Heart right ventricle (tissue), 16 donors: ENCODE data around the gene HIVEP2. TPM values are rescaled to one million over a fixed set of nuclear protein-coding genes. Genes with fewer than 3 reads are reported as not detected.

Experiments
- ATAC-seq, 8 donors: fragments of 200-7000 bp; cut with Tn5 transposase; one replicate each; pipeline ENCODE4 v1.9.1; 2020; ENCODE audit warnings: mild to moderate bottlenecking in 8 of 8, moderate library complexity in 8 of 8, moderate number of reproducible peaks in 1 of 8
- DNase-seq, 2 donors: peaks; one replicate each; pipeline ENCODE4 v3.0.0-alpha.2; 2020
- H3K27ac ChIP-seq, 10 donors: fragments of 200-600 bp; sonication (generic) in 2 of 10; one replicate each; pipeline versions ENCODE4 v1.5.0 to v1.8.0; 2020 to 2022; ENCODE audit warnings: mild to moderate bottlenecking in 3 of 10
- H3K27me3 ChIP-seq, 7 donors: fragments of 200-600 bp; one replicate each; pipeline ENCODE4 v1.8.0; 2021 to 2022; ENCODE audit warnings: mild to moderate bottlenecking in 2 of 7
- H3K36me3 ChIP-seq, 9 donors: fragments of 200-600 bp; sonication (generic) in 1 of 9; one replicate each; pipeline versions ENCODE4 v1.5.0 to v1.8.0; 2020 to 2022; ENCODE audit warnings: mild to moderate bottlenecking in 2 of 9
- H3K4me1 ChIP-seq, 9 donors: fragments of 200-600 bp; sonication (generic) in 1 of 9; one replicate each; pipeline versions ENCODE4 v1.5.0 to v1.8.0; 2020 to 2022; ENCODE audit warnings: mild to moderate bottlenecking in 4 of 9
- H3K4me3 ChIP-seq, 10 donors: fragments of 200-600 bp; sonication (generic) in 2 of 10; one replicate each; pipeline versions ENCODE4 v1.5.0 to v1.8.0; 2020 to 2022; ENCODE audit warnings: mild to moderate bottlenecking in 7 of 10, moderate library complexity in 2 of 10
- H3K9me3 ChIP-seq, 11 donors: fragments of 200-600 bp in 10 of 11; sonication (generic) in 2 of 11; one replicate each; pipeline versions ENCODE4 v1.5.0 to v1.8.0; 2013 to 2022; ENCODE audit warnings: mild to moderate bottlenecking in 2 of 11, control low read depth in 1 of 11, moderate library complexity in 1 of 11
- WGBS, 2 donors: extraction: QIAGEN DNeasy Blood & Tissue Kit; methylation state at CpG; one replicate each; pipeline ENCODE4 v1.1.7; 2013; ENCODE audit warnings: inconsistent platforms in 1 of 2; 5-methylcytosine and 5-hydroxymethylcytosine counted together
- intact Hi-C, 10 donors: fragments of 100-400 bp; cut with DNase I; formaldehyde crosslinking; loops; one replicate each; pipeline versions ENCODE4 v1.11.1 to v1.14.2; 2022
- polyA plus RNA-seq, 2 donors: library from polyadenylated mRNA; stranded (reverse); fragments of 200-250 nt; gene quantifications; one replicate each; pipeline ENCODE4 v1.2.3, GENCODE V29; 2013
- total RNA-seq, 10 donors: library from RNA; stranded (reverse); fragmentation: NEBNext Ultra II Directional in 3 of 10; extraction: Animal tissue kit (Norgen Biotek cat#: 25700) in 3 of 10; gene quantifications; one replicate each; pipeline versions ENCODE4 v1.2.1 to v1.2.4, GENCODE V29; 2021 to 2023
- TF ChIP-seq, protein P1 (sequence below), 9 donors: fragments of 200-600 bp; sonication (generic) in 2 of 9; IDR thresholded peaks; one replicate each; pipeline versions ENCODE4 v1.5.0 to v1.8.0; 2021 to 2022; ENCODE audit warnings: antibody characterized with exemption in 9 of 9, mild to moderate bottlenecking in 5 of 9, moderate library complexity in 1 of 9
- donor health status: Arrhythmogenic right ventricular cardiomyopathy.
- donor health status: ischemic (EF 13 %, LVEDD 7.1; RV severe dilation, severe dysfunction).
- donor health status: healthy with polysubstance abuse.
- donor health status: DM: no; HTN: yes; CAD: no.
- donor health status: DM: no; HTN: no; CAD: no.
- donor health status: ischemic (EF 25% LVEDD 6.9; RV normal size, moderate dysfunction).
- donor health status: ischemic (EF 25% LVEDD 5.7; RV mildly dilated, moderate dysfunction).
- donor health status: healthy.
- donor health status: DM: yes; HTN: yes; CAD: no.
- donor health status: Ischemic cardiomyopathy.
- donor health status: ischemic (EF 35%, LVEDD 5.7; RV mildly dilated, moderate dysfunction).
- donor health status: nonischemic (EF 11% LVEDD 7.7; RV severe dilation, severe dysfunction).
- donor health status: DM: yes; HTN: yes; CAD: no.
- donor health status: PGD.
- donor health status: ischemic (EF 29% LVEDD 5.4; RV normal size, mild dysfunction).
- donor health status: nonischemic (EF 23%, LVEDD 6.1; RV moderate dilation, normal function).

The HIVEP2 gene
- total and polyA plus RNA-seq, 12 donors = 2.1 to 31.6 (median 21.2) TPM

GRCh38 chr6:142796571-142796970, 148.4 kb downstream of the HIVEP2 start:
- DNase-seq (no peak), ATAC-seq (peak in 1 of 8 donors; percentile 61)
- no peaks in the 10 kb centered on the region for H3K27me3 ChIP-seq
- TF ChIP-seq, protein P1, sequence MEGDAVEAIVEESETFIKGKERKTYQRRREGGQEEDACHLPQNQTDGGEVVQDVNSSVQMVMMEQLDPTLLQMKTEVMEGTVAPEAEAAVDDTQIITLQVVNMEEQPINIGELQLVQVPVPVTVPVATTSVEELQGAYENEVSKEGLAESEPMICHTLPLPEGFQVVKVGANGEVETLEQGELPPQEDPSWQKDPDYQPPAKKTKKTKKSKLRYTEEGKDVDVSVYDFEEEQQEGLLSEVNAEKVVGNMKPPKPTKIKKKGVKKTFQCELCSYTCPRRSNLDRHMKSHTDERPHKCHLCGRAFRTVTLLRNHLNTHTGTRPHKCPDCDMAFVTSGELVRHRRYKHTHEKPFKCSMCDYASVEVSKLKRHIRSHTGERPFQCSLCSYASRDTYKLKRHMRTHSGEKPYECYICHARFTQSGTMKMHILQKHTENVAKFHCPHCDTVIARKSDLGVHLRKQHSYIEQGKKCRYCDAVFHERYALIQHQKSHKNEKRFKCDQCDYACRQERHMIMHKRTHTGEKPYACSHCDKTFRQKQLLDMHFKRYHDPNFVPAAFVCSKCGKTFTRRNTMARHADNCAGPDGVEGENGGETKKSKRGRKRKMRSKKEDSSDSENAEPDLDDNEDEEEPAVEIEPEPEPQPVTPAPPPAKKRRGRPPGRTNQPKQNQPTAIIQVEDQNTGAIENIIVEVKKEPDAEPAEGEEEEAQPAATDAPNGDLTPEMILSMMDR (IDR thresholded peaks at IDR 0.05) = no peak
- no peaks in the 10 kb centered on the region for H3K9me3 ChIP-seq
- no peaks in the 10 kb centered on the region for H3K36me3 ChIP-seq
- intact Hi-C loops = no loop called here
- H3K4me1 ChIP-seq = peaks cover 0 to 17% (median under 1%) of the 10 kb centered on the region in 9 donors
- H3K4me3 ChIP-seq = no peak overlapping the region
- no peak overlapping the region for H3K27ac ChIP-seq
- WGBS, 2 donors = 46 to 63% methylated on average over 5 of the region's 5 CpGs

DNA sequence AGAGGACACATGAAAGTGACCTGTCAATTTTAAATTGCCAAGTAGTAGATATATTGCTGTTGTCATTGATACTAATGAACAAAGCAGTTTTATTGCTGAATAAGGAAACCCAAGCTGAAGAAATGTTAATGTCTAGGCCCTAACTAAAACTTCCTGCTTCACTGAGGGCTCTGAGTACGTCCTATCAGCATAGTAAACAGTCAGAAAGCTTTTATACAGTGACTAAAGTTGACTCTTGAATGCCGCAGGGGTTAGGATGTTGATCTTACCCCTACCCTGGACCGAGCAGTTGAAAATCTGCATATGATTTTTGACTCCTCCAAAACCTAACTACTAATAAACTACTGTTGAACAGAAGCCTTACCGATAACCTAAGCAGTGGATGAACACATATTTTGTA, 149.0 kb downstream of the HIVEP2 start:
- TF ChIP-seq, protein P1 (IDR thresholded peaks at IDR 0.05) = no peak
- no peaks in the 10 kb centered on the region for H3K27me3 ChIP-seq
- no peaks in the 10 kb centered on the region for H3K9me3 ChIP-seq

GRCh38 chr6:142794424-142794823, 150.6 kb downstream of the HIVEP2 start:
- intact Hi-C loops = no loop called here
- TF ChIP-seq, protein P1 (IDR thresholded peaks at IDR 0.05) = no peak
- ATAC-seq = no peak

More for the DNA sequence above, 149.0 kb downstream of the HIVEP2 start:
- no peak for DNase-seq
- H3K27ac ChIP-seq = no peak overlapping the region
- ATAC-seq = no peak
- WGBS, 2 donors = 96 to 98% methylated on average over 4 of the region's 4 CpGs
- H3K4me1 ChIP-seq = peaks cover 0 to 17% (median 0%) of the 10 kb centered on the region in 9 donors
- no peak overlapping the region for H3K4me3 ChIP-seq
- intact Hi-C loops = no loop called here
- H3K36me3 ChIP-seq = no peaks in the 10 kb centered on the region

DNA sequence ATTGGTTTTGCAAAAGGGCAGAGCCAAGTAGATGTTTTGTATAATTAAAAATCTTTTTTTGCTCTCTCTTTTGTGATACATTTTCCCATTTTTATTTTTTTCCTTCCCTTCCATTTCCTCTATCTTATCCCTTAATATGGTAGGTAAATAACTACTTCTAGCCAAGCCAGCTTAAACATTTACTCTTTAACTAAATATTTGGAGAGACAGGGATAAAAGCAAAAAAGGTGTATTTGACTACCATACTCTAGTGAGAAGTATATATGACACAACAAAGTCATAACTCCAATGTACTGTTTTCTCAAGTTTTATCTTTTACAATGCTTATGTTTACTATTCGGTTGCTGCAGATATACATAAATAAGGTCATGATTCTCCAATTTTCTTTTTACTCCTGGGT, 154.7 kb downstream of the HIVEP2 start:
- H3K36me3 ChIP-seq = no peaks in the 10 kb centered on the region
- TF ChIP-seq, protein P1 (IDR thresholded peaks at IDR 0.05) = no peak
- no peaks in the 10 kb centered on the region for H3K4me1 ChIP-seq
- no peak for ATAC-seq
- H3K27me3 ChIP-seq = no peaks in the 10 kb centered on the region
- intact Hi-C loops = no loop called here
- 97% methylated on average over 1 of the region's 1 CpG for WGBS, 2 donors
- H3K9me3 ChIP-seq = no peaks in the 10 kb centered on the region
- H3K4me3 ChIP-seq = no peak overlapping the region
- H3K27ac ChIP-seq = no peak overlapping the region
- no peak for DNase-seq

More at GRCh38 chr6:142794424-142794823, 150.6 kb downstream of the HIVEP2 start:
- H3K27ac ChIP-seq = no peak overlapping the region
- H3K9me3 ChIP-seq = no peaks in the 10 kb centered on the region
- H3K4me3 ChIP-seq = no peak overlapping the region
- no peaks in the 10 kb centered on the region for H3K36me3 ChIP-seq
- no peak for DNase-seq
- H3K27me3 ChIP-seq = no peaks in the 10 kb centered on the region
- 71 to 93% methylated on average over 3 of the region's 3 CpGs for WGBS, 2 donors
- H3K4me1 ChIP-seq = peaks cover 0 to 8% (median 0%) of the 10 kb centered on the region in 9 donors
